Suppressor macrophage treated with lipopolysaccharide for 1 hour (primary cell): Measurements from ENCODE around the gene NRARP.
A peak's percentile ranks its signal among the peaks of the same experiment; 100 is the strongest.
"Not testable (repeated sequence)": the region's sequence is repeated elsewhere in the genome, so short reads cannot be mapped to it uniquely, and the experiment has no call there.

ENCODE experiments used
- DNase-seq, 3 donors: peaks; one replicate each; pipeline ENCODE4 v3.0.0-alpha.2; 2020 to 2022

Gene NRARP

GRCh38 chr9:137302118-137302448 lies at the start of gene NRARP:
NRARP (minus strand) TSS chr9:137302271; CDS start chr9:137301928, 343 bp downstream.
- DNase-seq = peak; percentile 91 to 99 (median 95)

DNA sequence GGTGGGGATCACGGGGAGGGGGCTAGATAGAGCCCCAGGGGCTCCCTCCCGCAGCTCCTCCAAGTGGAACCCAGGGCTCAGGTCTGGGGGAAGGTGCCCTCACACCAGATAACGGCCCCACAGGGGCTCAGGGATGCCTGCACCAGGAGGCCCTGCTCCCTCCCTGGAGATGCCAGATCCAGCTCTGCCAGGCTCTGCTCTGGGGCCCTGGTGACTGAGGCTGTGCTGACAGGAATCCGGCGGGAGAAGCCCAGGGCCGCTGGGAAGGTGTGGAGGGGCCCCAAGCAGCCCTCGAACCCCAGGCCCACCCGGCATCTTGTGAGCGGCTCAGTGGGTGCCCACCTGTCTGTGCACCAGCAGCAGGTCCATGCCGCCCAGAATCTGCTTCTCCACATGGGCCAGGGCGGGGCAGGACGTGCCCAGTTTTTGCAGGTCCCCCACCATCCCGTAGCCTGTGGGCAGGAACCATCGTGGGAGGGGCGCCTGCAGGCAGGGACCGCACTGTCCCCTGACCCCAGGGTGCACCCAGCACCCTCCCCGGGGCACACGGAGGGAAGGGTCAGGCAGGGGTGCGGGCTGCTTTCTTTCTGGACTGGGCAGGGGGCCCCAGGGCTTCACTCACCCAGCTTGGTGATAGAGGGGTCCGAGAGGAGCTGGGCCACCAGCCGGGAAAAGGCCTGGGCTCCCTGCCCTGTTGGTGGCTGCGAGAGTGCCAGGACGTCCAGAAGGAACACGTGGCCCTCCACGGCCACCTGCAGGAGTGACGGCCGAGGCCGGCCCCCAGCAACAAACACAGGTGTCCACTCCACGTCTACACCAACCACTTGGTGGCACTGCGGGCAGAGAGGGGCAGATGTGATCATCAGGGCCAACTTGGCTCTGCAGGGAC lies 48.9 kb upstream of the NRARP start:
- no peak for DNase-seq

DNA sequence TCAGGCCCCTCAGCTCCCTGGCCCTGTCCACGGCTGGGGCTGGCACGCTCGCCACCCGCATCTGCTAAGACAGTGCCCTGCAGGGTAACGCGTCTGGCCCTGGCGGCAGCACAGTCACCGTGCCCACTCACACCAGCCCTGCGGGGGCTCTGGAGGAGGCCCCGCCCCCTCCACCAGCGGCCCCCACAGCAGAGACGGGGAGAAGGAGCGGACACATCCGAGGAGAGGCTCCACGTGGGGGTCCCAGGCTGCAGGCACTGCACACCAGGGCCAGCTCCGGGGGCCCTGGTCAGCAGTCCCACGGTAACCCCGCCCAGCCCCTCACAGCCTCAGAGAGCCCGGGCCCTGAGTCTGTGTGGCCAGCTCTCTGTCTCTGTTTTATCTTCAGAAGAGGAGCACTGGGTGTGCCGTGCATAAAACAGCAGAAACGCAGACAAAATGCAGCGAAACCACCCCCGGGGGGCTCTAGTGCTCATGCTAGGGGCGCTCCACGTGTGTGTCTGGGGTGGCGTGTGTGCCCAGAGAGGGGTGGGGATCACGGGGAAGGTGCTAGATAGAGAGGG lies 47.5 kb upstream of the NRARP start:
- no peak for DNase-seq

DNA sequence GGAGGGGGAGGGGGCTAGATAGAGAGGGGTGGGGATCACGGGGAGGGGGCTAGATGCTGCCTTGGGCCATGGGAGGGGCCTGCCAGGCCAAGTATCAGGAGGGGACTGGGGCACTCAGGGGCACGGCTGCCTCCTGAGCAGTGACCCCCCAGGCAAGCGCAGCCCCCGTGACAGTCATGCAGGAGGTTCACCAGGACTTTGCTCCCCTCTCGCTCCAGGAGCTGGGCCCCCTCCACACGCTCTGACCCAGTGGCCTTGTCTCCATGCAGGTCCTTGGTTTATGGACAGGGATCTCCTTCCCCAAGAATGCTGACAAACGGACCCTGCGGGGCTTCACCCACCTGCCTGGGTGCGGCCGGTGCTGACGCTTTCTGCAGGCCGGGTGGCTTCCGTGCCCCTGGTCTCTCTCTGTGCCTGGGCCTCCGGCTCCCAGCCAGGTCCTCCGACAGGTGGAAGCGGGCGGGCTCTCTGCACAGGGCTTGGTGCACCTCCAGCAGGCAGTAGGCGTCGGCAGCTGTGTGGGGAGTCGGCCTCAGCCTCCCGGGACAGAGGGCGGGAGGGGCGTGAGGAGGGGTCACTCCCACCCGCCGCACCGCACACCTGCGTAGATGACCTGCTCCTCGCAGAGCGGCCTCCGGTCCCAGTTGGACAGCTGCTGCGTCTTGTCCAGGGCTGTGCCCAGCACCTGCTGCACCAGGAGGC lies 46.8 kb upstream of the NRARP start:
- DNase-seq = no peak

DNA sequence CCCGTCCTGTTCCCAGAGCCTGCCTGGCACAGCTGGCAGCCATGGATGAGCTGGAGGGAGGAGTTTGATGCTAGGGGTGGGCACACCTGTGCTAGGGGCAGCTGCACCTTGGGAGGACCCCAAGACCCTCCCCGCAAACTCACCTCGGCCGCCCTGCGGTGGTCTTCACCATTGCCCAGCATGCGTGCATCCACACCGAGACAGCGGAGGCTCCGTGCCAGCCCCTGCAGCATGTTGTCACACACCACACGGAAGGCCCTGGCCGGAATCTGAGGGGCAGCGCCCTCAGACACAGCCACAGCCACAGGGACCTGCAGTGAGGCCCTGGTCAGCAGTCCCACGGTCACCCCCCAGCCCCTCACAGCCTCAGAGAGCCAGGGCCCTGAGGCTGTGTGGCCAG lies 45.9 kb upstream of the NRARP start:
- no peak for DNase-seq

- no peak for DNase-seq
Observed at GRCh38 chr9:137342482-137342881, 40.4 kb upstream of the NRARP start.

- no peak for DNase-seq
Observed at GRCh38 chr9:137341227-137341626, 39.2 kb upstream of the NRARP start.

- DNase-seq = not testable (repeated sequence)
Observed at GRCh38 chr9:137339908-137340462, 37.9 kb upstream of the NRARP start.

DNA sequence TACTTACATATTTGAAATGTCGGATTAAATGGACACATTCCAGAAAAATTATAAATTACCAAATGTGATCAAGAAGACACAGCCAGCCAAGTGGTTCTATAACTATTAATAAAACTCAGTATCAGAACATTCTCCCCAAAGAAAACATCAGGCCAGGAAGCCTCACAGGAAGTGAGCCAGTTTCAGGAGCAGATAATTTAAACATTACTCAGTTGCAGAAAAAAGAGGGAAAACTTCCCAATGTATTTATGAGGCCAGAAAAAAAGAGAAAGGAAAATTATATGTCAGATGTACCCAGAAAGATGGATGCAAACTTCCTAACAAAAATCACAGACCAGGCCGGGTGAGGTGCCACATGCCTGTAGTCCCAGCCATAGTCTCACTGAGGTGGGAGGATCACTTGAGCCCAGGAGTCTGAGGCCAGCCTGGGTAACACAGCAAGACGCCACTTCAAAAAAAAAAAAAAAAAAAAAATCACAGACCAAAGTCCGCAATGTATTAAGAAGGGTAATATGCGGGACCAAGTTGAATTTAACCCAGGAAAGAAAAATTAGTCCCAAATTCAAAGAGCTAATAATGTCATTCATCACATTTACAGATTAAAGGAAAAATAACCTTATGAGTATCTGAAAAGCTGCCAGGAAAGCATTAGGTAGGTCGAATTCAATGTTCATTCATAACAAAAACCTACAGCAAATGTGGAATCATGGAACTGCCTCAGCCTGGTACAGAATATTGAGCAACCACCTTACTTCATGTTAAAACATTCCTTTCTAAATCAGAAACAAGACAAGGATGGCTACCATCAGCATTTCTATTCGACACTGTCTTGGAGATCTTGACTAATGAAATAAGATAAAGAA lies 37.2 kb upstream of the NRARP start:
- DNase-seq = no peak

DNA sequence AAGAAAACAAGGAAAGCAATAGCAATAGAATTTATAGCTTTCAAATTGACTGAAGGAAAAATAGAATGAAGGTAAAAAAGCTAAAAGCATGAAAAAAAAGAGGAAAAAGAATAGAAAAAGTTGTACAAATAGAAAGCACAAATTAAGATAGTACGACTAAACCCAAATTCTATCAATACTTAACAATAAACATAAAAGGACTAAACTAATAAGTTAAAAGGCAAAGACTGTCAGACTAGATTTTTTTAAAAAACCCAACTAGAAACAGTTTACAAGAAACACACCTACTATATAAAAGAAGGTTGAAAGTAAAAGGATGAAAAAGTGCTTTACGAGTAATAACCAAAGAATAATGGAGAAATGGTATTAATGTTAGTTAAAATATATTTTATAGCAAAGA lies 34.7 kb upstream of the NRARP start:
- DNase-seq = no peak

DNA sequence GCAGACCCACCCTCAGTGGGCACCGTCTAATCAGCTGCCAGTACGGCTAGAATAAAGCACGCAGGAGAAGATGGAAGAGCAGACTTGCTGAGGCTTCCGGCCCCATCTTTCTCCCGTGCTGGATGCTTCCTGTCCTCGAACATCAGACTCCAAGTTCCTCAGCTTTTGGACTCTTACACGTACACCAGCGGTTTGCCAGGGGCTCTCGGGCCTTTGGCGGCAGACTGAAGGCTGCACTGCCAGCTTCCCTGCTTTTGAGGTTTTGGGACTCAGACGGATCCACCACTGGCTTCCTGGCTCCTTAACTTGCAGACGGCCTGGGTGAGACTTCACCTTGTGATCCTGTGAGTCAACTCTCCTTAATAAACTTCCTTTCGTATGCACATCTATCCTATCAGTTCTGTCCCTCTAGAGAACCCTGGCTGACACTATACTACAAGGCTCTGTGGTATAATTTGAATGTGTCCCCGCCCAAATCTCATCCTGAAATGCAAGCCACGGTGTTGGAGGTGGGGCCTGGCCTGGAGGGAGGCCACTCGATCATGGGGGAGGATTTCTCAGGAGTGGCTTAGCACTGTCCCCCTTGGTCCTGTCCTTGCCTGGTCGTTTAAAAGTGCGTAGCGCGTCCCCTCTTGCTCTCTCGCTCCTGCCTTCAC lies 31.1 kb upstream of the NRARP start:
- no peak for DNase-seq

GRCh38 chr9:137331929-137332328 lies 29.9 kb upstream of the NRARP start:
- DNase-seq = no peak

DNA sequence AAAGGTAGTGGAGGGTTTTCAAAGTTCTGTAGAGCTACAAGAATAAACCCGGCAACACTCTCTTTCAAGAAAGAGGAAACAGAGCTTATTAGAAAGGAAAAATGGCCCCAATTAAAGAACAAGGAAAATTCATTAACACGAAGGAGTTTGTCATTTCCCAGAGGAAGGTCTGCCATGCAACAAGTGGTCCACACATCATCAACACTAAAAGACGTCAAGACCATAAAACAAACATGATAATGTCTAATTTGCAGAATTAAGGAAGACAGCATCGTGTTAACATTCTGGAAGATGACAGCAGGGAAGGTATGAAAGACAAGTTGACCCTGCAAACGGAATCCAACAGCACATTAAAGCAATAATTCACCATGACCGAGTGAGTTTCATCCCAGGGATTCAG lies 28.6 kb upstream of the NRARP start:
- no peak for DNase-seq

DNA sequence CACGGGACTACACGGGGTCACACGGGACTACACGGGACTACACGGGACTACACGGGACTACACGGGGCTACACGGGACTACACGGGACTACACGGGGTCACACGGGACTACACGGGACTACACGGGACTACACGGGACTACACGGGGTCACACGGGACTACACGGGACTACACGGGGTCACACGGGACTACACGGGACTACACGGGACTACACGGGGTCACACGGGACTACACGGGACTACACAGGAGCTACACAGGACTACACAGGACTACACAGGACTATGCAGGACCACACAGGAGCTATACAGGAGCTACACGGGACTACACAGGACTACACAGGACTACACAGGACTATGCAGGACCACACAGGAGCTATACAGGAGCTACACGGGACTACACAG lies 27.5 kb upstream of the NRARP start:
- not testable (repeated sequence) for DNase-seq

- peak in 2 of 3 donors; percentile 61 to 72 for DNase-seq
Observed at GRCh38 chr9:137327641-137328550, 25.8 kb upstream of the NRARP start.

GRCh38 chr9:137326445-137327065 lies 24.5 kb upstream of the NRARP start:
- peak; percentile 63 to 93 (median 83) for DNase-seq

- no peak for DNase-seq
Observed at GRCh38 chr9:137325799-137326198, 23.7 kb upstream of the NRARP start.

- no peak for DNase-seq
Observed at GRCh38 chr9:137325124-137325523, 23.1 kb upstream of the NRARP start.

DNA sequence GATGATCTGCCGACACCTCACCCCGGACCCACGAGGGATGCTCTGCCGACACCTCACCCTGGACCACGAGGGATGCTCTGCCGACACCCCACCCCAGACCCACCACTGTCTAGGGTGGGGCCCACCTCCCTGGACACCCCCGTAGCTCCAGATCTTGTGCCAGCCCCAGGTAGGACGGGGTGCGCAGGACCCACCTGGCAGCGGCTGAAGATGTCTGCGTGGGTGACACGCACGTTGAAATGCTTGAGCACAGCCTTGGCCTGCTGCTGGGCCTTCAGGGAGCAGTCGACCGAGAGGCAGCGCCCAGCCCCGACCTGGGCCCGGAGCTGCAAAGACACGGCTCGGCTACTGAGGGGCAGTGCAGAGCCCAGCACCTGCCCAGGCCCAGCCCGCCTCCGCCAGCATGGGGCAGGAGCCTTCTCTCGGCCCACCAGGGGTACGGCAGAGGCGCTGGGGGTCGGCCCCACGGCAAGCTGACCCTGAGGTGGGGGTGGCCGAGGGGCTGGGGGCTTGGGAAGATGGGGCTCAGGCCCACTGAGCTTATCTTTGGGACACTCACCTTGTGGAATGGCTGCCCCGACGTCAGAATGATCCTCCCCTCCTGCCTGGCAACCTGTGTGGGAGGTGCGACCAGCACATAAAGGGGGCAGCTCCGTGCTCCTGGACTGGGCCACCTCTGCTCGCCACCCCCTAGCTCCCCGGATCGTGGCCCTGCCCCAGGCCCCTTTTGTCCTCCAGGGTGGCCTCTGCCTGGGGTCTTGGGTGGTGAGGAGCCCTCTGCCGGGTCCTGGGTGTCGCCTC lies 21.7 kb upstream of the NRARP start:
- DNase-seq = no peak
